IMR-90 (cell line): Measurements from ENCODE around the gene ABCC4. TPM values are rescaled to one million over a fixed set of nuclear protein-coding genes. Genes with fewer than 3 reads are reported as not detected.
A peak's percentile ranks its signal among the peaks of the same experiment; 100 is the strongest.

Source experiments
- ATAC-seq: fragments of 200-7000 bp; cut with Tn5 transposase; 2 replicates; pipeline ENCODE4 v1.9.1; 2020; ENCODE audit warnings: low read depth, mild to moderate bottlenecking, moderate library complexity
- BruUV-seq: library from RNA; stranded (reverse); fragments of 400-500 nt; replicated peaks from 2 replicates; lab custom pipeline; 2021; lab: Mats Ljungman, UMichigan
- CTCF ChIA-PET: fragments of 300-600 bp; formaldehyde crosslinking; extraction: SDS; loops from one replicate; lab custom pipeline; 2021; ENCODE audit warnings: antibody characterized with exemption; lab: Yijun Ruan, JAX
- POLR2A ChIA-PET: fragments of 300-600 bp; sonication (Branson Sonifier 250); formaldehyde crosslinking; loops from one replicate; lab custom pipeline; 2022; ENCODE audit warnings: antibody characterized with exemption; ENCODE audit not compliant: unreplicated experiment; lab: Charles Lee
- DNase-seq: peaks from one replicate; pipeline ENCODE4 v3.0.0; 2013
- H2AFZ ChIP-seq: replicated peaks from 2 replicates; pipeline ENCODE3; 2013; ENCODE audit warnings: low read length, mild to moderate bottlenecking; ENCODE audit not compliant: poor library complexity
- H2AK5ac ChIP-seq: 2 replicates; pipeline ENCODE4 v1.6.1; 2013; ENCODE audit warnings: low read depth, low read length, inconsistent platforms
- H2AK9ac ChIP-seq: replicated peaks from 2 replicates; pipeline ENCODE3; 2013; ENCODE audit warnings: mild to moderate bottlenecking, low read depth, low read length, moderate library complexity; ENCODE audit not compliant: poor library complexity
- H2BK120ac ChIP-seq: 2 replicates; pipeline ENCODE4 v1.6.1; 2013; ENCODE audit warnings: low read depth, low read length, inconsistent platforms
- H2BK15ac ChIP-seq: 3 replicates; pipeline ENCODE4 v1.6.1; 2013; ENCODE audit warnings: low read depth, low read length, inconsistent platforms
- H2BK20ac ChIP-seq: 2 replicates; pipeline ENCODE4 v1.6.1; 2013; ENCODE audit warnings: low read depth, mild to moderate bottlenecking, inconsistent platforms, low read length, moderate library complexity
- H2BK5ac ChIP-seq: 2 replicates; pipeline ENCODE4 v1.6.1; 2013; ENCODE audit warnings: mild to moderate bottlenecking, low read depth, low read length, inconsistent platforms; ENCODE audit not compliant: poor library complexity, severe bottlenecking
- H3K14ac ChIP-seq: replicated peaks from 2 replicates; pipeline ENCODE4 v1.6.1; 2013; ENCODE audit warnings: low read depth, low read length, inconsistent platforms
- H3K18ac ChIP-seq: 2 replicates; pipeline ENCODE4 v1.6.1; 2013; ENCODE audit warnings: low read depth, low read length, control low read depth
- H3K23ac ChIP-seq: 2 replicates; pipeline ENCODE4 v1.6.1; 2013; ENCODE audit warnings: low read depth, low read length, inconsistent platforms
- H3K27ac ChIP-seq: 2 replicates; pipeline ENCODE4 v1.5.1; 2013; ENCODE audit warnings: mild to moderate bottlenecking, control low read depth, low read length; ENCODE audit not compliant: insufficient read depth
- H3K27me3 ChIP-seq: 2 replicates; pipeline ENCODE4 v1.6.1; 2013; ENCODE audit warnings: low read length; ENCODE audit not compliant: control insufficient read depth, insufficient read depth
- H3K36me3 ChIP-seq: 2 replicates; pipeline ENCODE4 v1.6.1; 2013; ENCODE audit warnings: low read length, mixed read lengths; ENCODE audit not compliant: control insufficient read depth, insufficient read depth
- H3K4ac ChIP-seq: 2 replicates; pipeline ENCODE4 v1.6.1; 2013; ENCODE audit warnings: low read depth, low read length, inconsistent platforms
- H3K4me1 ChIP-seq: 2 replicates; pipeline ENCODE4 v1.6.1; 2013; ENCODE audit warnings: low read length, mixed read lengths; ENCODE audit not compliant: control insufficient read depth, insufficient read depth
- H3K4me2 ChIP-seq: 2 replicates; pipeline ENCODE4 v1.6.1; 2013; ENCODE audit warnings: low read depth, mild to moderate bottlenecking, control low read depth, low read length, moderate library complexity
- H3K4me3 ChIP-seq: 2 replicates; pipeline ENCODE4 v1.5.1; 2013; ENCODE audit warnings: low read depth, mild to moderate bottlenecking, control low read depth, low read length, moderate library complexity; ENCODE audit not compliant: insufficient read depth
- H3K56ac ChIP-seq: 2 replicates; pipeline ENCODE4 v1.6.1; 2013; ENCODE audit warnings: low read length, inconsistent platforms; ENCODE audit not compliant: insufficient read depth; ENCODE audit errors: extremely low read depth
- H3K79me1 ChIP-seq, 2 experiments: 2 replicates each; pipeline ENCODE4 v1.6.1; 2013; ENCODE audit warnings: low read length in 2 of 2, inconsistent platforms in 1 of 2, low read depth in 1 of 2
- H3K9ac ChIP-seq: 2 replicates; pipeline ENCODE4 v1.6.1; 2013; ENCODE audit warnings: low read depth, low read length, control low read depth
- H3K9me1 ChIP-seq: 2 replicates; pipeline ENCODE4 v1.6.1; 2013; ENCODE audit warnings: low read length, inconsistent platforms; ENCODE audit not compliant: insufficient read depth
- H3K9me3 ChIP-seq: 2 replicates; pipeline ENCODE4 v1.6.1; 2013; ENCODE audit warnings: low read length; ENCODE audit not compliant: control insufficient read depth, insufficient read depth
- H4K20me1 ChIP-seq: 2 replicates; pipeline ENCODE4 v1.6.1; 2013; ENCODE audit warnings: low read length, inconsistent platforms; ENCODE audit not compliant: insufficient read depth
- H4K5ac ChIP-seq: 2 replicates; pipeline ENCODE4 v1.6.1; 2013; ENCODE audit warnings: mild to moderate bottlenecking, low read depth, low read length, control low read depth
- H4K8ac ChIP-seq, 2 experiments: 2 replicates each; pipeline ENCODE4 v1.6.1; 2013; ENCODE audit warnings: low read depth in 2 of 2, low read length in 2 of 2, control low read depth in 1 of 2, inconsistent platforms in 1 of 2
- H4K91ac ChIP-seq: 2 replicates; pipeline ENCODE4 v1.6.1; 2013; ENCODE audit warnings: low read depth, low read length, inconsistent platforms; ENCODE audit not compliant: insufficient read depth
- BHLHE40 ChIP-seq: fragments of 150-350 bp; IDR thresholded peaks from 2 replicates; pipeline ENCODE4 v1.6.1; 2016; ENCODE audit warnings: mild to moderate bottlenecking, low read depth, low read length
- CTCF ChIP-seq: conservative IDR thresholded peaks from 2 replicates; pipeline ENCODE4 v1.5.1; 2012; ENCODE audit warnings: mild to moderate bottlenecking, low read depth, low read length, improper control_type of control experiment
- MAFK ChIP-seq: IDR thresholded peaks from 2 replicates; pipeline ENCODE4 v1.6.1; 2012; ENCODE audit warnings: low read depth, low read length, improper control_type of control experiment
- RAD21 ChIP-seq: IDR thresholded peaks from 2 replicates; pipeline ENCODE4 v1.6.1; 2012; ENCODE audit warnings: low read length, improper control_type of control experiment
- RFX5 ChIP-seq: IDR thresholded peaks from 2 replicates; pipeline ENCODE4 v1.8.0; 2012; ENCODE audit warnings: low read depth, mild to moderate bottlenecking, low read length, moderate library complexity
- WGBS, 2 experiments: methylation state at CpG; one replicate each; pipeline versions ENCODE4 v1.1.5 to v1.1.7; 2013; ENCODE audit warnings: missing lambda C conversion rate in 2 of 2; ENCODE audit not compliant: insufficient read length in 1 of 2; ENCODE audit errors: extremely low coverage in 2 of 2; 5-methylcytosine and 5-hydroxymethylcytosine counted together
- dilution Hi-C: fragments of 300-500 bp; cut with HindIII; formaldehyde crosslinking; loops from one replicate; pipeline ENCODE4 v1.14.3; 2018; ENCODE audit warnings: low sequenced_read_pairs; ENCODE audit not compliant: unreplicated experiment
- in situ Hi-C: fragments of 300-500 bp; cut with MboI; formaldehyde crosslinking; loops from 3 replicates; pipeline ENCODE4 v1.14.3; 2019; ENCODE audit warnings: low sequenced_read_pairs, inconsistent platforms, mixed read lengths
- intact Hi-C: fragments of 100-400 bp; cut with micrococcal nuclease; formaldehyde crosslinking; loops from 2 replicates; pipeline ENCODE4 v1.10.0; 2022
- polyA plus RNA-seq, 3 experiments: library from polyadenylated mRNA; depleted of rRNA; stranded (reverse); fragments of >200 nt; gene quantifications; 2 replicates each; pipeline ENCODE4 v1.2.3, GENCODE V29; 2012; ENCODE audit warnings: low replicate concordance in 1 of 3
- total RNA-seq: library from RNA; depleted of rRNA; stranded (reverse); fragments of >200 nt; gene quantifications from 2 replicates; pipeline ENCODE4 v1.2.3, GENCODE V29; 2012

Gene ABCC4
- total and polyA plus RNA-seq, 2 of the 4 experiments (the other 2 are of a cell fraction) = 16.6 to 41.4 TPM

- Histone ChIP-seq H3K56ac (no peak overlapping the region), H2BK15ac (no peak overlapping the region), H2AFZ (no peak overlapping the region), H3K4me1 (peaks cover 12% of the 10 kb centered on the region), H4K91ac (peak overlapping the region; percentile 41; the same call in 1 of the 2 replicates), H3K27me3 (no peaks in the 10 kb centered on the region), H3K14ac (0 out of 2 replicates have a peak overlapping the region, but pooled peaks have one; percentile 30), H3K9ac (no peak overlapping the region), H3K79me1 (peaks cover 34 to 69% of the 10 kb centered on the region in 2 experiments), H3K9me1 (peaks cover 19% of the 10 kb centered on the region), H3K36me3 (peaks cover 27% of the 10 kb centered on the region), H2AK9ac (no peak overlapping the region), H3K23ac (no peak overlapping the region), H3K18ac (no peak overlapping the region), H4K5ac (no peak overlapping the region), H2BK20ac (no peak overlapping the region), H2BK120ac (peak overlapping the region; percentile 51), H3K4me2 (no peak overlapping the region), H4K8ac (peak overlapping the region in 1 of 2 experiments; percentile 77; a peak in 1 of 4 replicates), H4K20me1 (peaks cover 6% of the 10 kb centered on the region), H3K4me3 (no peak overlapping the region), H3K27ac (no peak overlapping the region), H2AK5ac (peak overlapping the region; percentile 18), H3K4ac (peak overlapping the region; percentile 29), H2BK5ac (no peak overlapping the region), H3K9me3 (no peaks in the 10 kb centered on the region)
- ChIA-PET CTCF (no interaction called here), POLR2A (no interaction called here)
- intact Hi-C loops = no loop called here
- BruUV-seq = no TSS peak
- in situ Hi-C loops = no loop called here
- DNase-seq = no peak
- TF ChIP-seq RFX5 (no peak), CTCF (no peak), MAFK (no peak), RAD21 (no peak), BHLHE40 (no peak)
- ATAC-seq = no peak
- dilution Hi-C loops = no loop called here
- 100% methylated on average over 3 of the region's 9 CpGs; no CpG with 5 or more reads in 1 of the 2 experiments for WGBS, 2 experiments
These were observed 38.3 kb downstream of the ABCC4 start for GRCh38 chr13:95262837-95263384.
